ENCODE measurements around the gene CIB2.

The CIB2 gene

DNA sequence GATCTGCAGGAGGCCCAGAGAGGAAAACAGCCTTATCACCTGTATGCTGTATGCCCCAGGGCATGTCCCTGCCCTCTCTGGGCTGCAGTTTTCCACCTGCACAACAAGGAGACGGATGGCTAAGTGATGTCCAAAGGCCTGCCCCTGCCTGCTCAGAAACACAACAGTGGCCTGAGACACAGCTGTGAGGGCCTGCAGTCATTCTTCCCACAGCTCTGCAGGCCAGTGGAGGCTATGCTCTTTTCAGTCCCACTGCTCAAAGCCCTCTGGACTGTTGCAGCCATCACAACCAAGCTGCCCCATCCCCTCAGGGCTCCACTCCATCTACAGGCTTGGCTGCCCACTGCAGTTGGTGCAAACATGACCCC lies 48.5 kb downstream of the CIB2 start:
- DNase-seq = no peak

DNA sequence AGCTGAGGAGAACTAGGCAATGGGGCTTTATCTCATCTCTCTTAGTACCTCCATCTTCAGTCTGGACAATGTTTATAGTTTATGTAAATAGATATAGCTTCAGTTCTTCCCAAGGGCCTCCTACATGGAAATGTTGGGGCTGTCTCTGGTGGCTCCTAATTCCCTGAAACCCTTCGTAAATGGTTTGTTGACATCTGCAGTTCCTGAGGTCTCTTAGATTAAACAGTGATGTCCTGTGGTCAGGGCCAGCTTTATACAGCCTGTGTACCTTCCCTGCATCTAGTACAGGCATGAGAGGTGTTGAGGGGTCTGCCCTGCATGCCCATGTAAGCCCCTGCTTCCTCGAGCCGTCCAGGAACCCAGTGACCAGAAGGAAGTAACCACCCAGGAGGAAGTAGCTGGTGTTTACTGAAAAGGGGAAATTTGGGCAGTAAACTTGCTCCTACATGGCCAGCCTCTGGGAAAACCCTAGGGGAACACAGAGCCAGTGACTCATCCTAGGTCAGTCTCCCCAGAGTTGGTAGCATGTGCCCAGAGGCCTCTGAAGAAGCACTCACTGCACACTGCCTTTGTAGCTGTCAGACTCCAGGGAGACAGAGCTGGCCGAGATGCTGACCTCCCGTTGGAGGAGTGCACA lies 49.0 kb downstream of the CIB2 start:
- no peak for DNase-seq

DNA sequence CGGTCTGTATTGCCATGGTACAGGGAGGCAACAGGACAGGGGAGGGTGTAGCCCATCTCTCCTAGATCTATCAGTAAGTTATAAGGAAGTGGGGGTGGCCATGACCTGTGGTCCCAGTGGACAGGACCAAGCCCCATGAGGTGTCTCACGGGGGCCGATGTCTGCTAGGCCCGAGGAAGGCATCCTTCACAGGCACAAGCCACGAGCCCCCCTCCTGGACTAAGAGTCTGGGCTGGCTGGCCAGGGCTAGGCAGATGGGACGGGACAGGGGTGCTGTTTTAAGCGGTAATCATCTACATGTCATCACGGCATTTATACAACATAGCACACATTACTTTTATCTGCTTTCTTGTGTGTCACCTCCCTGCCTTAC lies 51.2 kb downstream of the CIB2 start:
- DNase-seq = no peak

DNA sequence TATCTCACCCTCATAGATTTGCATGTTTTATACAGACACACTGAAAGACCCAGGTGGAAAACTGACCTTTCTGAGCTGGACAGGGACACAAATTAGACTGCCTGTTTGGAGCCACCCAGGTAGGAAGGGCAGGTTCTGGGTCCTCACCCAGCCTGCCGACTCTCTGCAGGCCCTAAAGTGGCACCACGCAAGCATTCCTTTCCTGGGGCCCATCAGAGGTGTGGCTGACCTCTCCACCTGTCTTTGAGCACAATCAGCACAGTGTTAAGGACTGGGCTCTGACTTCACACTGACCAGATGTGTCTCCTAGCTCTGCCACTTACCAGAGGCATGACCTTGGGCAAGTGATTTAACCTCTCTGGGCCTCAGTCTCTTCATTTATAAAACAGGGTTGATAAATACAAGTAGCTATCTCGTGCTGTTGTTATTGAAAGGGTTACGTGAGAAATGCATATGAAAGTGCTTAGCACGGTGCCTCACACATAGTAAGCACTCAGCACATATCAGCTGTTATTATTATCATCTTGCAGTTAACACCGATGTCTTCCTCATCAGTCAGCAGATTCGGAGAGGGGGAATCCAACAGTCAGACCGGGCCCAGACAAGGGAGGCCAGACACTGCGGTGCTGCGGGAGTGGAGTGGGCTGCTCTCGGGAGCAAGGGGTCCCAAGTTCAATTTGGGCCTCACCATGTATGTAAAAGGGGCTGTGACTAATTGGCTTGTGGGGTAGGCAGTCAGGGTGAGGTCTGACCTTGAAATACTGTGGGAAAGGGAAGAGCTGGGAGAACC lies 51.8 kb downstream of the CIB2 start:
- no peak for DNase-seq

- DNase-seq = no peak
These were observed 53.4 kb downstream of the CIB2 start for GRCh38 chr15:78077871-78078210.

DNA sequence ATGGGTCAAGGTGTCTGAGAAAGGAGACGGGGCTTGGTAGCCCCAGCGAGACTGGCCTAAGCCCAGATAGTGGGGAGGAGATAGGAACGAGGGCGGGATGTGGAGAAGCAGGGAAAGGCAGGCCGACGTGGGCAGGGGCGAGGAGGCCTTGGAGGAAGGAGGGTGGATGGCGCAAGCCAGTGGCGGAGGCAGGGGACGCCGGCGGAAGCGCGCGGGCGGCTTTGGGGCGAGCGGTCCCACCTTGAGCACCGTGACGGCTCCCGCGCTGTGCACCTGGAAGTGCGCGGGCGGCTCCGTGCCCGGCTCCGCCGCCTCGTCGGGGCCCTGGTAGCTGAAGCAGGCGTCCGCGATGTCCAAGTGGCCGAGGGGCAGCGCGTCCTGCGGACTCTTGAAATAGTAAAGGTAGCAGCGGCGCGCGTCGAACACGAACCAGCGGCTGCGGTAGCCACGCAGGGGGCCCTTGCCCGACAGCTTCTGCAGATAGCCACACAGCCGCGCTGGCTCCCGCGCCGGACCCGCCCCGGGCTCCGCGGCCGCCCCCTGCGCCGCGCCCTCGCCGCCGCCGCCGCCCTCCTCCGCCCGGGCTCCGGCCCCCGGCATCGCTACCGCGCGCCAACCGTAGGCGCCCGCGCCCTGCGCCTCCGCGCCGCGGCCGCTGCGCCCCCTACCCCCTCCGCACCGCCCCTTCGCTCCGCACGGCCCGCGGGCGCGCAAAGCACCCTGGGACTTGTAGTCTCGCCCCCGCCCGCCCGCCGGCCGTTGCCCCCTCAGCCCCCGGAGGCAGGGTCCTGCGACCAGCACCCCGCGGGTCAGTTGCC lies 54.0 kb downstream of the CIB2 start, which contains the start of gene TBC1D2B:
Gene TBC1D2B, minus strand, starts transcription at position 659 of the 818 bp plus-strand sequence. Its CDS starts 59 bp downstream, at position 600.
- no peak for DNase-seq

DNA sequence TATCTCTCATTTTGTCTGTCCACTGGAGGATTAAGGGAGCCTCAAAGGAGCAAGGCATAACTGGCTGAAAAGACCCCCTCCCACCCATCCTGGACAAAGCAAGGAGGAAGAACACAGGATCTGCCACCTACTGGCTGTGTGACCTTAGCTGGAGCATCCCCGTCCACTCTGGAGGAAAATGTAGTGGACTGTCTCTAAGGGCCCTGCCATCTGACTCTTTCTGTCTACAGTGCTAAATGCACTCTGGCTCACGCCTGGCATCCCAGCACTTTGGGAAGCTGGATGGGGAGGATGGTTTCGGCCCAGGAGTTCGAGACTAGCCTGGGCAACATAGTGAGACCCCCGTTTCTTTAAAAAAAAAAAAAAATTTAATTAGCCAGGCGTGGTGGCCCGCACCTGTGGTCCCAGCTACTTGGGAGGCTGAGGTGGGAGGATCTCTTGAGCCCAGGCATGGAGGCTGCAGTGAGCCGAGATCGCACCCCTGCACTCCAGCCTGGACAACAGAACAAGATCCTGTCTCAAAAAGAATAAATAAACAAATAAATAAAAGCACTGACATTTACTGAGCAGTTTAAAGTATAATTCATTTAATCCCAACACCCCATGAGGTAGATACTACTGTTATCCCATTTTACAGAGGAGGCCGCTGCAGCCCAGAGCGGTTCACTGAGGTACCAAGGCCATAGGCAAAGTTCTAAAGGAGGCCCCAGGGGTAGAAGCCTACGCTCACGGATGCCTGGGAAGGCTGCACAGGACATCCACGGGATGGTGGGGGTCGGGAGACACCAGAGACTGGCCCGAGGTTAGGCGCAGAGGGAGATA lies 54.8 kb downstream of the CIB2 start:
- no peak for DNase-seq

DNA sequence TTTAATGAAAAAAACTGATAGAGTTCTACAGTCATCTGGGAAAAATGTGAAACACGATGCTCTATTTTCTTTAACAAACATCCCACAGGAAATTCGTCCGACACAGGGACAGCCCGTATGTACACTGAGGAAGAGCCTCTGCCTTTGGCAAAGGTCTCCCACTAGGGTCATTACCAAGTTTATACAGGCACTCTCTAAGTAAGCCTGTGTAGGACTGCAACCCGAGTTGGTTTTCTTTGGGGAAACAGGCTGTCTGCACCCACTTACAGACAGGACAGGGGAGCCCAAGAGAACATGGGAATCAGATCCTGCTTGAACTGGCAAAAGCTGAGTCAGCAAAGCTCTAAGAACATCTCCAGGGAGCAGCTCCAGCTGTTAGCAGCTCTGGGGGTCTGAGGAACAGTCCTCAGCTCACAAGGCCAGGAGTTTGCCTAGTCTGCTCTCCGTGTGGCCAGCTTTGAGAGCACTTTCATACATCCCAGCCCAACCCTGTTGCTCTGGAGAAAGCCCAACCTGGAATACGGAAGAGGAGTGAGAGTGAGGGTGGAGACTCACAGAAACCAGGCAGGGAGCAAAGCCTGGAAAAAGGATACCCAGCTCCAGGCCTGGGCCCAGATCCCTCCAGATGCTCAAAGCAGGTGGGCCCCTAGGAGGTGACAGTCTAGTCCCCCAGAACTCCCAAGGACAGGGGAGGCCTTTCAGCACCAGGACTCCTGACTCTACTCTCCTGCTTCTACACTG lies 55.6 kb downstream of the CIB2 start:
- DNase-seq = no peak

DNA sequence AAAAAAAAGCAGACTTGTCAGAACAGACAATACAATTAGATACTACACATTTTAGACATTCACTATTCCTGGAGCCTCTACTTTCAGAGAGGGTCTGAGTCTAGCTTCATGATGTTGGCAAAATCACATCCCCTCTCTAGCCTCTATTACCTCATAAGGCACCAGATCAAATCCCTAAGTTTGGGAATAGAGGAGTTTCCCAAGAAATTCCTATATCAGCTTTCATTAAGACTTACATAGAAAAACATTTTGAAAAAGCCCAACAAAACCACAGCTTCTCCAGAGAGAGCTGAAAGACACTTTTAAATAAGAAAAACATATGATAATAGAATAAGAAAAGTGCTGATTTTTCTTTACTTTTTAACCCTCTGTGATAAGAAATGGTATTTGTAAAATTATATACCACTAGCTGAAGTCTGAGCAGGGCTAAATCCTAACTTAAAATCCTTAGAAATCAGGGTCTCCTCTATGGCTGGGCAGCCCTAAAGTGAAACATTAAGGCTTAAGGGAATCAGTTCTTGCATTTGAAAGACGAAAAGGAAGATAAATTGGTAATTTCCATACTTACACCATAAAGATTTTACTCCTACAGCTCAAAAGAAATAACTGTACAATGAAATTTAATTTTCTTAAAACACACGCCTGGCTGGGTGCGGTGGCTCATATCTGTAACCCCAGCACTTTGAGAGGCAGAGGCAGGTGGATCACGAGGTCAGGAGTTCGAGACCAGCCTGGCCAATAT lies 58.0 kb downstream of the CIB2 start:
- no peak for DNase-seq

- no peak for DNase-seq
These were observed 59.0 kb downstream of the CIB2 start for GRCh38 chr15:78072080-78072892.

- no peak for DNase-seq
These were observed 59.9 kb downstream of the CIB2 start for GRCh38 chr15:78071383-78071782.

- DNase-seq = no peak
These were observed 61.1 kb downstream of the CIB2 start for GRCh38 chr15:78070049-78070700.

- DNase-seq = no peak
These were observed 61.7 kb downstream of the CIB2 start for GRCh38 chr15:78069462-78070029.

- DNase-seq = no peak
These were observed 62.2 kb downstream of the CIB2 start for GRCh38 chr15:78069052-78069414.

DNA sequence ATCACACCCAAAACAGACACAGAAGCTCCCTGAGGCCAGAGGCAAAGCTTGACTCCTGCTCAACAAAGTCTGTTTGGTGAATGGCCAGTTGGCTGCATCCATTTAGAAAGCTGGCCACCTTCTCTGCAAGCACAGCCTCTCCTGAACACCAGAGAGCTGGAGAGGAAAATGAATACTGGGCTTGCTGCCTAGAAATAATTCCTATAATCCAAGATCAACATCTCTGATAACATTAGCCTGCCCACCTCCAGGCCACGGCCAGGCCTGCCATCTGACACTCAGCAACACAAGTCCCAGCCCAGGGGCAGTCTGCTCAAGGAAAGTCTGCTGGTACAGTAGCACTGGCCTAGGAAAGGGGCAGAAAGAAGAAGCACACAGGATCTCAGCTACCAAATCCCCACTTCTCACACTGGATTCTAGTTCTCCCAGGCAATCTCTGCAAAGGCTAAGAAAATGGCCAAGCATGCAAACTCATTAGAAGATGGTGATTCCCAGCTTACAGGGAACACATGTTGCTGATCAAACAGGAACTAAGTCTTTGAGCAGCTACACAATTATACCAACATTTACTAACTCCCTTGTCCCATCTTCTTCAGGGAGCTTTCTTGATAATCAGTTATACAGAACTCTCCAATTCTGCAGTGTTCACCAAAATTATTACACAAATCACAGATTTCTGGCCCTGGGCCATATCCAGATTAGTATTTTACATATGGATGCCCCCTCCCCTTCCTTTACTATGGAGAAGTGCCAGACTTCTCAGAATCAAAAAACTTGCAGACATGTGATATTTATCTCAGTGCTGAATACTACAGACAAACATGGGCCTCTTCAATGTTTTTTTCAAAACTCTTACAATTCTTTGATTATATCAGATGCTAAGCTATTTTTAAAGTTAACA lies 63.7 kb downstream of the CIB2 start:
- DNase-seq = no peak

- DNase-seq = no peak
These were observed 65.0 kb downstream of the CIB2 start for GRCh38 chr15:78065973-78066946.

DNA sequence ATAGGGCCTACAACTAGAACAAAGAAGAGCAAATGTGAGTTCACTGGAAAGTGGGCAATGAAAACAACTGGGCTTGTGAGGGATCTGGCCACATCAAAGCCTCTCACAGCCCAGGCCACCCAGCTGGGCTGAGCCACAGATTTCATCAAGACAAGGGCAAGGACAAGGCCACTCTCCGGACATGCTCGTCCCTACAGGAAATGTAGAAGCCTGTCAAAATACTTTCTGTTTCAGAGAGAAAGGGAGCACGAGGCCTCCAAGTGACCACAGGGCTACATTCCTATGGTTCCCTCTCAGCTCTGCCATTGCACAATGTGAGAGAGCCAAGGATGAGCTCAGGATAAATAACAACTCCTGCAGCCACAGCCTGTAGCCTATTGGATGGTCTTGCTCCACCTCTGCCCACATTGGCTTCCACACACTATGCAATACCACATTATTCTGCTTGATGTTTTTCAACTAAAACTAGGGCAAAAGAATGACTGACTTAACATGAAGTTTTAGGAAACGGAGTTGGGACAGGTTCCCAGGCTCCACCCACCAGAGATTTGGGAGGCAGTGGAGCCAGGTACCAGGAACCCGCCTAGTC lies 65.9 kb downstream of the CIB2 start:
- no peak for DNase-seq
